K562 (cell line): ENCODE measurements around the gene TMEM234. TPM values are rescaled to one million over a fixed set of nuclear protein-coding genes. Genes with fewer than 3 reads are reported as not detected.

Source experiments
- ATAC-seq: fragments of 200-7000 bp; cut with Tn5 transposase; 3 replicates; pipeline ENCODE4 v1.9.1; 2020; ENCODE audit warnings: moderate library complexity
- BruUV-seq: library from RNA; stranded (reverse); fragments of 400-500 nt; replicated peaks from 2 replicates; lab custom pipeline; 2021; lab: Mats Ljungman, UMichigan
- CTCF ChIA-PET: fragments of 300-600 bp; formaldehyde crosslinking; extraction: SDS; loops from one replicate; lab custom pipeline; 2021; ENCODE audit warnings: low intra/inter-chr PET ratio; lab: Yijun Ruan, JAX
- POLR2A ChIA-PET: fragments of 300-600, 350-650 bp; sonication (Branson Sonifier 250); formaldehyde crosslinking; extraction: SDS; loops from one replicate; lab custom pipeline; 2021; ENCODE audit warnings: antibody characterized with exemption, inconsistent platforms; lab: Yijun Ruan, JAX
- DNase-seq, 4 experiments: peaks; one replicate each; pipeline versions ENCODE4 v3.0.0 to v3.0.0-alpha.2; 2011 to 2018; ENCODE audit warnings: low spot score in 3 of 4, mixed read lengths in 3 of 4; ENCODE audit errors: extremely low read depth in 1 of 4
- FAIRE-seq: peaks from 2 replicates; lab custom pipeline; 2011; peaks lifted over from hg19 to GRCh38; lab: Jason Lieb, UNC
- H2AFZ ChIP-seq: 2 replicates; pipeline ENCODE4 v1.6.0; 2011; ENCODE audit warnings: low read depth, low read length, control low read depth, inconsistent platforms
- H3K27ac ChIP-seq: fragments of 200-600 bp; 3 replicates; pipeline ENCODE4 v1.8.0; 2011; ENCODE audit warnings: low read depth, mild to moderate bottlenecking, control low read depth, inconsistent platforms, low read length, moderate library complexity, mixed read lengths; ENCODE audit errors: extremely low read depth
- H3K27me3 ChIP-seq, 2 experiments: fragments of 300-600 bp in 1 of 2; 2 replicates in 1 of 2; 3 replicates in 1 of 2; pipeline versions ENCODE4 v1.6.0 to v1.8.0; 2011; ENCODE audit warnings: inconsistent platforms in 2 of 2, low read length in 2 of 2, mild to moderate bottlenecking in 1 of 2, mixed read lengths in 1 of 2, moderate library complexity in 1 of 2; ENCODE audit not compliant: control insufficient read depth in 2 of 2, insufficient read depth in 2 of 2
- H3K36me3 ChIP-seq: fragments of 300-600 bp; 3 replicates; pipeline ENCODE4 v1.8.0; 2011; ENCODE audit warnings: mild to moderate bottlenecking, low read length, inconsistent platforms; ENCODE audit not compliant: control insufficient read depth, insufficient read depth
- H3K4me1 ChIP-seq, 2 experiments: fragments of 200-600 bp in 1 of 2; replicated peaks in 1 of 2; 2 replicates in 1 of 2; 3 replicates in 1 of 2; pipeline versions ENCODE4 v1.5.1 to v1.8.0; 2011; ENCODE audit warnings: inconsistent platforms in 2 of 2, low read length in 2 of 2, mild to moderate bottlenecking in 1 of 2, mixed read lengths in 1 of 2, moderate library complexity in 1 of 2; ENCODE audit not compliant: control insufficient read depth in 2 of 2, insufficient read depth in 2 of 2
- H3K4me2 ChIP-seq: 2 replicates; pipeline ENCODE4 v1.6.1; 2011; ENCODE audit warnings: low read length, control low read depth, inconsistent platforms, mixed read lengths; ENCODE audit not compliant: insufficient read depth
- H3K4me3 ChIP-seq: fragments of 200-600 bp; sonication (generic), shearing (Covaris generic); 2 replicates; pipeline ENCODE4 v1.5.1; 2016; ENCODE audit warnings: control low read depth, inconsistent platforms
- H3K79me2 ChIP-seq: fragments of 200-600 bp; 3 replicates; pipeline ENCODE4 v1.8.0; 2011; ENCODE audit warnings: low read length, inconsistent platforms; ENCODE audit not compliant: control insufficient read depth, insufficient read depth
- H3K9ac ChIP-seq, 2 experiments: 2 replicates each; pipeline versions ENCODE4 v1.6.0 to v1.6.1; 2011; ENCODE audit warnings: low read depth in 2 of 2, low read length in 2 of 2, control low read depth in 1 of 2, inconsistent platforms in 1 of 2, mild to moderate bottlenecking in 1 of 2, mixed read lengths in 1 of 2; ENCODE audit not compliant: insufficient read depth in 1 of 2
- H3K9me1 ChIP-seq: one replicate; pipeline ENCODE4 v1.6.0; 2011; ENCODE audit warnings: inconsistent platforms, mild to moderate bottlenecking, low read length, moderate library complexity; ENCODE audit not compliant: control insufficient read depth, insufficient read depth
- H3K9me3 ChIP-seq: replicated peaks from 2 replicates; pipeline ENCODE4 v1.5.1; 2011; ENCODE audit warnings: low read depth, low read length, inconsistent platforms; ENCODE audit not compliant: control insufficient read depth, insufficient read depth
- H4K20me1 ChIP-seq: replicated peaks from 2 replicates; pipeline ENCODE4 v1.6.1; 2011; ENCODE audit warnings: low read length, inconsistent platforms, mixed read lengths; ENCODE audit not compliant: control insufficient read depth, insufficient read depth
- HNRNPL ChIP-seq: fragments of 200-400 bp; formaldehyde crosslinking; IDR thresholded peaks from 2 replicates; pipeline ENCODE4 v1.6.1; 2017; ENCODE audit warnings: low read depth, mild to moderate bottlenecking, low read length
- PTRF ChIP-seq: fragments of 450-650 bp; IDR thresholded peaks from 2 replicates; pipeline ENCODE4 v1.6.1; 2016; ENCODE audit warnings: mild to moderate bottlenecking, missing genetic modification characterization, missing compliant biosample characterization
- ZBTB33 ChIP-seq: sonication (generic); formaldehyde crosslinking; IDR thresholded peaks from 2 replicates; pipeline ENCODE4 v1.8.1; 2023; ENCODE audit warnings: mild to moderate bottlenecking, missing genetic modification reagents
- WGBS: fragments of 100-300 bp; shearing (Covaris generic); methylation state at CpG from one replicate; pipeline ENCODE4 v1.1.6; 2016; ENCODE audit warnings: low coverage, mixed read lengths; ENCODE audit not compliant: insufficient coverage; ENCODE audit errors: missing lambda C conversion rate; 5-methylcytosine and 5-hydroxymethylcytosine counted together
- in situ Hi-C: fragments of 300-500 bp; cut with MboI; formaldehyde crosslinking; loops from 4 replicates; pipeline ENCODE4 v1.15.0; 2018; ENCODE audit warnings: inconsistent platforms, mixed read lengths
- intact Hi-C: fragments of 100-400 bp; cut with micrococcal nuclease; formaldehyde crosslinking; loops from 2 replicates; pipeline ENCODE4 v1.14.2; 2022
- polyA plus RNA-seq, 8 experiments: library from polyadenylated mRNA; depleted of rRNA in 4 of 8; stranded (reverse) in 5 of 8; unstranded in 3 of 8; fragments of >200 nt; fragmentation: Nextera tagmentation in 2 of 8; fragmentation: Illumina TruSeq in 1 of 8; extraction: Ambion mirVana in 2 of 8; extraction: Trizol in 1 of 8; gene quantifications; 2 replicates each; pipeline versions ENCODE4 v1.2.1 to v1.2.3, GENCODE V29; 2011 to 2014; ENCODE audit warnings: inconsistent platforms in 1 of 8, missing spikeins in 1 of 8
- total RNA-seq, 7 experiments: library from RNA; depleted of rRNA in 6 of 7; stranded (reverse); fragments of >200 nt in 6 of 7; fragmentation: Illumina TruSeq in 2 of 7; extraction: Trizol in 2 of 7; gene quantifications; 2 replicates each; pipeline versions ENCODE4 v1.2.1 to v1.2.3, GENCODE V29; 2011 to 2021; ENCODE audit warnings: low replicate concordance in 1 of 7

The TMEM234 gene
- total and polyA plus RNA-seq, 9 of the 15 experiments (the other 6 are each of a cell fraction or from before 2014, with no cell fraction given): 5.0 to 12.9 (median 7.6) TPM

GRCh38 chr1:32240140-32240951 lies 18.2 kb upstream of the TMEM234 start:
- in situ Hi-C loops (no loop called here), intact Hi-C loops (no loop called here)
- DNase-seq: no peak
- Histone ChIP-seq H3K9ac (peak overlapping the region in 1 of 2 experiments; percentile 7; a peak in 1 of 4 replicates), H3K4me2 (no peak overlapping the region), H3K9me3 (no peaks in the 10 kb centered on the region), H3K27ac (no peak overlapping the region), H2AFZ (no peak overlapping the region; the same call in 1 of the 2 replicates), H3K27me3 (no peaks in the 10 kb centered on the region), H4K20me1 (no peaks in the 10 kb centered on the region), H3K79me2 (no peaks in the 10 kb centered on the region), H3K4me3 (no peak overlapping the region), H3K9me1 (no peaks in the 10 kb centered on the region), H3K4me1 (peaks cover 23 to 26% of the 10 kb centered on the region in 2 experiments; a peak in 4 of 5 replicates), H3K36me3 (no peaks in the 10 kb centered on the region)
- no peak for FAIRE-seq
- no peak for ATAC-seq
- no TSS peak for BruUV-seq
- ChIA-PET POLR2A (interaction anchor here (0.6 to 1.3 kb wide), 5 partner anchors 8 to 41 kb away, joined by 3 to 6 read pairs (median 4); no protein-coding TSS in a partner anchor), CTCF (no interaction called here)
- 0 out of 2 replicates have a peak, but pooled peaks have one; percentile 24 for TF ChIP-seq HNRNPL
- TF ChIP-seq PTRF (tag): no peak
- TF ChIP-seq ZBTB33 (CRISPR knock-in tag): peak; percentile 70; the same call in 1 of the 2 replicates
- 87% methylated on average over 52 of the region's 62 CpGs for WGBS
